Rectal smooth muscle tissue (tissue), 1 donor: ENCODE results near the gene COASY.

ENCODE experiments used
- H3K27ac ChIP-seq: one replicate; pipeline ENCODE4 v1.7.0; 2013; ENCODE audit warnings: low read depth, low read length, inconsistent platforms
- H3K27me3 ChIP-seq: one replicate; pipeline ENCODE4 v1.7.0; 2013; ENCODE audit warnings: low read length; ENCODE audit not compliant: control insufficient read depth, insufficient read depth
- H3K36me3 ChIP-seq: one replicate; pipeline ENCODE4 v1.7.0; 2013; ENCODE audit warnings: low read length; ENCODE audit not compliant: control insufficient read depth, insufficient read depth
- H3K4me1 ChIP-seq: one replicate; pipeline ENCODE4 v1.7.0; 2013; ENCODE audit warnings: low read length; ENCODE audit not compliant: control insufficient read depth, insufficient read depth
- H3K4me3 ChIP-seq: one replicate; pipeline ENCODE4 v1.7.0; 2013; ENCODE audit warnings: low read length
- H3K9ac ChIP-seq: one replicate; pipeline ENCODE4 v1.7.0; 2013; ENCODE audit warnings: low read length

The COASY gene

GRCh38 chr17:42561897-42562387 lies at the start of gene COASY:
Gene COASY (plus strand): TSS chr17:42562148. CDS start chr17:42562623, 475 bp downstream.
- H3K9ac ChIP-seq, result peak within 1 kb of the TSS; percentile 12
- no peaks in the 10 kb centered on the region for H3K27me3 ChIP-seq
- H3K4me1 ChIP-seq, result peaks cover 21% of the 10 kb centered on the region
- peak within 1 kb of the TSS; percentile 97 for H3K4me3 ChIP-seq
- peak within 1 kb of the TSS; percentile 61 for H3K27ac ChIP-seq
- peaks cover 14% of the 10 kb centered on the region for H3K36me3 ChIP-seq

DNA sequence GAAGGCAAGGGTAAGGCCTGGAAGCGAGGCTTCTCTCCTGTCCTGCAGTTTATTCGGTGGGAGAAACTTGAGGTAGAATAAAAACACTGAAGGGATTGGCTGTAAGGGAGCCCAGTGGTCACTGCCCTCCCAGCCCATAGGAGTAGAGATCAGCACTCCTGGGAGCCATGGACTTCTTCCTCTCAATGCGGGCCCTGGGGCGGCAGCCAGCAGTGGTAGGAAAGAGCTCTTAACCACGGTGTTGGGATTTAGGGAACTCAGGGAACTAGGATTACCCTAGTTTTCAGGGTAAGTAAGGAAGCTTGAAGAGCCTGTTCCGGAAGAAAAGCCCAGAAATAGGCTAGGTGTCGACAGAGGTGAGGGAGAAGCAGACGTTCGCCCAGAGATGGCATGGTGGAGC lies 49.7 kb upstream of the COASY start:
- peaks cover 42% of the 10 kb centered on the region for H3K36me3 ChIP-seq
- no peak overlapping the region for H3K27ac ChIP-seq
- H3K9ac ChIP-seq, result no peak overlapping the region
- no peaks in the 10 kb centered on the region for H3K27me3 ChIP-seq
- H3K4me1 ChIP-seq, result peaks cover 2% of the 10 kb centered on the region
- no peak overlapping the region for H3K4me3 ChIP-seq

GRCh38 chr17:42512733-42513251 lies 49.2 kb upstream of the COASY start:
- H3K4me3 ChIP-seq, result no peak overlapping the region
- peaks cover 37% of the 10 kb centered on the region for H3K36me3 ChIP-seq
- no peak overlapping the region for H3K9ac ChIP-seq
- H3K27ac ChIP-seq, result no peak overlapping the region
- peaks cover 8% of the 10 kb centered on the region for H3K4me1 ChIP-seq
- no peaks in the 10 kb centered on the region for H3K27me3 ChIP-seq

DNA sequence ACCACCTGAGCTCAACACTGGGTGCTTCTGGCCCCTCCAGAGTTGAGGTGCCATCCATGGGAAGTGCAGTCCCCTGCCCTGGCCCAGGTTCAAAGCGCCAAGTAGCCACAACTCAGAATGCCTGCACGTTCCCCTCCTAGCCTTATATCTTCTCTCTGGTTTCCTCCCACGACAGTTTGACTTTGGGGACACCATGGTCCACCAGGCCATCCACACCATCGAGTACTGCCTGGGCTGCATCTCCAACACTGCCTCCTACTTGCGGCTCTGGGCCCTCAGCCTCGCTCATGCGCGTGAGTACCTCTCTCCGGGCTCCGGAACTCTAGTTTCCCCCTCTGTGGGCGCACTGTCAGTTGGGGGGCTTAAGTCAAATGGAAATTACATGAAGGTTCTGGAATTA lies 48.3 kb upstream of the COASY start:
- Histone ChIP-seq H3K36me3 (peaks cover 29% of the 10 kb centered on the region), H3K27ac (no peak overlapping the region)

GRCh38 chr17:42514279-42514678 lies 47.7 kb upstream of the COASY start:
- Histone ChIP-seq H3K27me3 (no peaks in the 10 kb centered on the region), H3K4me3 (no peak overlapping the region), H3K27ac (no peak overlapping the region), H3K36me3 (peaks cover 23% of the 10 kb centered on the region), H3K4me1 (peaks cover 21% of the 10 kb centered on the region), H3K9ac (no peak overlapping the region)

More for the DNA sequence above, 48.3 kb upstream of the COASY start:
- Histone ChIP-seq H3K9ac (no peak overlapping the region), H3K27me3 (no peaks in the 10 kb centered on the region), H3K4me3 (no peak overlapping the region), H3K4me1 (peaks cover 15% of the 10 kb centered on the region)

- Histone ChIP-seq H3K4me3 (no peak overlapping the region), H3K36me3 (peaks cover 19% of the 10 kb centered on the region), H3K9ac (no peak overlapping the region), H3K27ac (no peak overlapping the region), H3K27me3 (no peaks in the 10 kb centered on the region), H3K4me1 (peaks cover 27% of the 10 kb centered on the region)
These were observed 47.1 kb upstream of the COASY start for GRCh38 chr17:42514867-42515266.

DNA sequence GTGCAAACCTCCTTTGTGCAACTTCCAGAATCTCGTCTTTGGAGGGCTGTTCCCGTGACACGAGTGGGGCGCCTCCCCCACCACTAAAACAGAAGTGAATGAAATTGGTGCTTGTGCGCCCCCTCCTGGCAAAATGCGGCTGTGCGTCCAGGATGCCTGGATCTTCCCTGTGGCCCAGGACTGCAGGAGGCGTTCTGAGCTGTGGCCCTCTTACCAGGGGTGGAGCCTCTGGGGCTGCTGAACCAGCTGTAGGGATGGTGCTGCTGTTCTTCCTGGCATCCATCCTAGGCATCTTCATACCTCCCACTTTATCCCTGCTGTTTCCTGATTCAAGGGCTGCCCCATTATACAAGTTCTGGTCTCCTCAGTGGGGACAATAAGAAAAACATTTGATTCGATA lies 44.4 kb upstream of the COASY start:
- Histone ChIP-seq H3K9ac (no peak overlapping the region), H3K36me3 (peaks cover 16% of the 10 kb centered on the region), H3K27me3 (no peaks in the 10 kb centered on the region), H3K4me3 (no peak overlapping the region), H3K27ac (peak overlapping the region; percentile 97), H3K4me1 (peaks cover 53% of the 10 kb centered on the region)

DNA sequence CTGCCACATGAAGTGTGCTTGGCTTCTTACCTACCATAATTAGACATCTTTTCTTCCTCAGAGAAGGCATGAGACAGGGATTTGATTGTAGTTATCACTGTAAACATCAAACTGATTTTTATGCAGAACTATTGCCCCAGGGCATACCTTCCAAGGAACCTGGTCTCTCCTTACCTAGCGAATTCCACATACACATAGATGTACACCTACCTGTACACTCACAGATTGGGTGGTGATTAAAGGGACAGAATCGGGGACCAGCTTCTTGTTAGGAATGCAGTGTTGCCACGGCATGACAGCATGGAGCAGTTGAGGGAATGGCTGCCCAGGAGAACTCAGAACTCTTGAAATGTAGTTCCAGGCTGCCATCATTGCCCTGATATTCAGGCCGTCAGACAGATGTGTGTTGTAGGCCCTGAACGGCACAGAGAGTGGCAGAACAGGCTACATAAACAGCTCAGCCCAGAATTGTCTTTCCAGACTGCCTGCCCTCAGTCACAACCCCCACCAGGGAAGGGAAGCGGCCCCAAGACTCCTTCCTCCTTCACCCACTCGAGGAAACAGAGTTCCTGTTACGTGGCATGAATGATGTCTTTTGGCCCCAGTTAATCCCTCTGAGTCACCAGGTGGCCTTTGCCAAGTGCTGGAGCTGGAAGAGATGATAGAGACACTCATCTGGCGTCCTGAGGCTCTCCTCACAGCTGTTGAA lies 43.7 kb upstream of the COASY start:
- H3K4me3 ChIP-seq, result peak overlapping the region; percentile 25
- H3K9ac ChIP-seq, result no peak overlapping the region
- no peaks in the 10 kb centered on the region for H3K27me3 ChIP-seq
- H3K4me1 ChIP-seq, result peaks cover 59% of the 10 kb centered on the region
- peak overlapping the region; percentile 97 for H3K27ac ChIP-seq
- peaks cover 17% of the 10 kb centered on the region for H3K36me3 ChIP-seq

GRCh38 chr17:42518755-42519545 lies 43.0 kb upstream of the COASY start:
- H3K36me3 ChIP-seq, result peaks cover 17% of the 10 kb centered on the region
- no peaks in the 10 kb centered on the region for H3K27me3 ChIP-seq
- H3K9ac ChIP-seq, result peak overlapping the region; percentile 5
- H3K4me3 ChIP-seq, result peak overlapping the region; percentile 11
- H3K4me1 ChIP-seq, result peaks cover 59% of the 10 kb centered on the region
- peak overlapping the region; percentile 97 for H3K27ac ChIP-seq

- Histone ChIP-seq H3K36me3 (peaks cover 9% of the 10 kb centered on the region), H3K4me1 (peaks cover 59% of the 10 kb centered on the region), H3K27ac (peak overlapping the region; percentile 97), H3K4me3 (peak overlapping the region; percentile 11), H3K27me3 (no peaks in the 10 kb centered on the region), H3K9ac (no peak overlapping the region)
These were observed 42.1 kb upstream of the COASY start for GRCh38 chr17:42519546-42520491.

DNA sequence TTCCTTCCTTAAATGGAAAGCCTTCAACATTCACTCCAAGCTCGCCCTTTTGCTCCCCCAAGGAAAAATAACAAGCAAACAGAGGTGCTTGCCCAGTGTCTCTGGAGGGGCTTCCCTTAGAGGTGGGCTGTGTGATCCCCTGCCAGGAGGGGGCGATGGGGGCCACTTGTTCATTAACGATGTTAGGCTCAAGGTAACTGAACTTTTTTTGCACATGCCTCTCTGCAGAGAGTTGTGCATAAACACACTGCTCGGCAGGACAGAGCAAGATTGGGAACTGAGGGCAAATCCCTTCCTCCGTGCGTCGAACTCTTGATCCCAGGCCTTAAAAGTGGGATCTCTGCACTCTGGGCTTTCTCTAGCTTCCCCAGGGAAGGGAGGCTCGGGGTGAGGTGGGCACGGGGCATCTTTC lies 41.4 kb upstream of the COASY start:
- Histone ChIP-seq H3K4me1 (peaks cover 59% of the 10 kb centered on the region), H3K27me3 (no peaks in the 10 kb centered on the region), H3K27ac (peak overlapping the region; percentile 97), H3K9ac (no peak overlapping the region), H3K36me3 (peaks cover 9% of the 10 kb centered on the region), H3K4me3 (no peak overlapping the region)
